OCI-M1 (cell line): Measurements from ENCODE around the gene GTF2H4.
"Not testable (repeated sequence)": the region's sequence is repeated elsewhere in the genome, so short reads cannot be mapped to it uniquely, and the experiment has no call there.

ENCODE experiments used
- DNase-seq: peaks from one replicate; lab custom pipeline; 2025; lab: John Stamatoyannopoulos, UW

The GTF2H4 gene

GRCh38 chr6:30907758-30908591, at the start of gene GTF2H4:
TSS of gene GTF2H4 (plus strand) at chr6:30908207.
- peak; percentile 100 for DNase-seq

- not testable (repeated sequence) for DNase-seq
Measured at GRCh38 chr6:30859726-30860125, 48.3 kb upstream of the GTF2H4 start.

- DNase-seq, result no peak
Measured at GRCh38 chr6:30861257-30862048, 46.6 kb upstream of the GTF2H4 start.

GRCh38 chr6:30862156-30862875, 45.7 kb upstream of the GTF2H4 start:
- DNase-seq, result no peak

- no peak for DNase-seq
Measured at GRCh38 chr6:30864325-30864724, 43.7 kb upstream of the GTF2H4 start.

GRCh38 chr6:30869241-30869749, 38.7 kb upstream of the GTF2H4 start:
- not testable (repeated sequence) for DNase-seq

- no peak for DNase-seq
Measured at GRCh38 chr6:30870546-30870945, 37.5 kb upstream of the GTF2H4 start.

- no peak for DNase-seq
Measured at GRCh38 chr6:30871592-30872183, 36.3 kb upstream of the GTF2H4 start.

- DNase-seq, result no peak
Measured at GRCh38 chr6:30873137-30873640, 34.8 kb upstream of the GTF2H4 start.

GRCh38 chr6:30873795-30874194, 34.2 kb upstream of the GTF2H4 start:
- not testable (repeated sequence) for DNase-seq

GRCh38 chr6:30875244-30876038, 32.6 kb upstream of the GTF2H4 start:
- no peak for DNase-seq

GRCh38 chr6:30876039-30876730, 31.8 kb upstream of the GTF2H4 start:
- DNase-seq, result no peak

- peak; percentile 97 for DNase-seq
Measured at GRCh38 chr6:30877419-30878262, 30.4 kb upstream of the GTF2H4 start.

GRCh38 chr6:30879684-30880427, 28.2 kb upstream of the GTF2H4 start:
- DNase-seq, result no peak

GRCh38 chr6:30880698-30881252, 27.2 kb upstream of the GTF2H4 start:
- no peak for DNase-seq

GRCh38 chr6:30881392-30882203, 26.4 kb upstream of the GTF2H4 start:
- no peak for DNase-seq

GRCh38 chr6:30882204-30882758, 25.7 kb upstream of the GTF2H4 start:
- no peak for DNase-seq
